Spleen (tissue), 11 donors: Measurements from ENCODE around the gene TNFRSF21. TPM values are rescaled to one million over a fixed set of nuclear protein-coding genes. Genes with fewer than 3 reads are reported as not detected.

Experiments used
- DNase-seq: peaks from one replicate; pipeline ENCODE4 v3.0.0-alpha.2; 2020
- H3K27ac ChIP-seq, 8 donors: fragments of 200-600 bp; sonication (generic) in 7 of 8; 1 replicate in 4 of 8; 2 replicates in 4 of 8; pipeline versions ENCODE4 v1.5.0 to v1.8.0; 2016 to 2021; ENCODE audit warnings: inconsistent platforms in 4 of 8, mild to moderate bottlenecking in 4 of 8, moderate library complexity in 1 of 8
- H3K27me3 ChIP-seq, 7 donors: fragments of 200-600 bp; sonication (generic) in 6 of 7; replicated peaks in 1 of 7; 1 replicate in 4 of 7; 2 replicates in 3 of 7; pipeline versions ENCODE4 v1.5.0 to v1.8.0; 2016 to 2021; ENCODE audit warnings: inconsistent platforms in 3 of 7, mild to moderate bottlenecking in 1 of 7
- H3K36me3 ChIP-seq, 6 donors: fragments of 200-600 bp; sonication (generic) in 5 of 6; 1 replicate in 4 of 6; 2 replicates in 2 of 6; pipeline versions ENCODE4 v1.5.0 to v1.8.0; 2016 to 2021; ENCODE audit warnings: inconsistent platforms in 2 of 6
- H3K4me1 ChIP-seq, 6 donors: fragments of 200-600 bp; sonication (generic) in 5 of 6; 1 replicate in 3 of 6; 2 replicates in 3 of 6; pipeline versions ENCODE4 v1.5.0 to v1.8.0; 2016 to 2021; ENCODE audit warnings: inconsistent platforms in 3 of 6
- H3K4me3 ChIP-seq, 8 donors: fragments of 200-600 bp; sonication (generic) in 7 of 8; 1 replicate in 4 of 8; 2 replicates in 4 of 8; pipeline versions ENCODE4 v1.5.0 to v1.8.0; 2016 to 2021; ENCODE audit warnings: inconsistent platforms in 4 of 8, mild to moderate bottlenecking in 4 of 8, moderate library complexity in 2 of 8
- H3K9me3 ChIP-seq, 8 donors: fragments of 200-600 bp; sonication (generic) in 7 of 8; 1 replicate in 4 of 8; 2 replicates in 4 of 8; pipeline versions ENCODE4 v1.5.0 to v1.8.0; 2016 to 2021; ENCODE audit warnings: inconsistent platforms in 4 of 8
- CTCF ChIP-seq, 11 experiments: fragments of 200-600 bp in 7 of 11; fragments of 450-650 bp in 4 of 11; sonication (generic) in 4 of 11; IDR thresholded peaks in 8 of 11; conservative IDR thresholded peaks in 3 of 11; 1 replicate in 7 of 11; 2 replicates in 4 of 11; pipeline versions ENCODE4 v1.4.0 to v1.8.0; 2016 to 2021; ENCODE audit warnings: antibody characterized with exemption in 11 of 11, inconsistent platforms in 4 of 11, mild to moderate bottlenecking in 1 of 11
- POLR2A ChIP-seq, 3 donors: fragments of 450-650 bp; IDR thresholded peaks; one replicate each; pipeline ENCODE4 v1.5.1; 2017; ENCODE audit warnings: antibody characterized with exemption in 3 of 3, mild to moderate bottlenecking in 1 of 3
- POLR2AphosphoS5 ChIP-seq, 3 donors: sonication (generic); formaldehyde crosslinking; IDR thresholded peaks; one replicate each; pipeline ENCODE4 v1.5.1; 2017; ENCODE audit warnings: antibody characterized with exemption in 3 of 3
- WGBS, 5 donors: extraction: QIAGEN DNeasy Blood & Tissue Kit in 3 of 5; methylation state at CpG; one replicate each; pipeline versions ENCODE4 v1.1.5 to v1.1.7; 2013 to 2018; 5-methylcytosine and 5-hydroxymethylcytosine counted together
- intact Hi-C: fragments of 100-400 bp; cut with DNase I; formaldehyde crosslinking; loops from one replicate; pipeline ENCODE4 v1.15.0; 2023; ENCODE audit warnings: low total_unique reads
- polyA plus RNA-seq, 3 donors: library from polyadenylated mRNA; stranded (reverse); fragments of 200-250 nt; gene quantifications; one replicate each; pipeline ENCODE4 v1.2.1, GENCODE V29; 2013
- total RNA-seq, 7 donors: library from RNA; depleted of rRNA in 3 of 7; stranded (reverse); fragments of >200 nt in 3 of 7; fragmentation: NEBNext Ultra II Directional in 4 of 7; extraction: Animal tissue kit (Norgen Biotek cat#: 25700) in 4 of 7; gene quantifications; one replicate each; pipeline versions ENCODE4 v1.1.0 to v1.2.1, GENCODE V29; 2016 to 2021
- donor health status: healthy with polysubstance abuse.
- donor health status: DM: no; HTN: no; CAD: no; lungs with moderate emphysema.
- donor health status: DM: no; HTN: no; CAD: no.
- donor health status: Bipolar disorder and iron deficiency.
- donor health status: healthy.
- donor health status: DM: no; HTN: no; CAD: no.
- donor health status: DM: yes; HTN: yes; CAD: no.

TNFRSF21 gene
- total and polyA plus RNA-seq, 10 donors: 3.3 to 40.4 (median 23.0) TPM

GRCh38 chr6:47268572-47269187 is 41.0 kb downstream of the TNFRSF21 start:
- intact Hi-C loops: no loop called here
- no peak for DNase-seq
- Histone ChIP-seq H3K9me3 (no peaks in the 10 kb centered on the region), H3K4me3 (no peak overlapping the region), H3K36me3 (no peaks in the 10 kb centered on the region), H3K27me3 (no peaks in the 10 kb centered on the region), H3K4me1 (no peaks in the 10 kb centered on the region), H3K27ac (no peak overlapping the region)
- 80 to 97% (median 84%) methylated on average over 5 of the region's 5 CpGs for WGBS, 5 donors
- TF ChIP-seq POLR2AphosphoS5 (IDR thresholded peaks at IDR 0.05) (no peak), POLR2A (IDR thresholded peaks at IDR 0.05) (no peak), CTCF (IDR thresholded peaks at IDR 0.05 in 8 of 11, conservative IDR thresholded peaks at IDR 0.05 in 3 of 11) (no peak)

- 84 to 97% (median 95%) methylated on average over 6 of the region's 6 CpGs for WGBS, 5 donors
Observed at GRCh38 chr6:47267301-47267700, 42.4 kb downstream of the TNFRSF21 start.

GRCh38 chr6:47265971-47266370 is 43.7 kb downstream of the TNFRSF21 start:
- Histone ChIP-seq H3K4me3 (no peak overlapping the region), H3K27me3 (no peaks in the 10 kb centered on the region), H3K27ac (no peak overlapping the region), H3K36me3 (no peaks in the 10 kb centered on the region), H3K4me1 (no peaks in the 10 kb centered on the region), H3K9me3 (no peaks in the 10 kb centered on the region)
- 71 to 88% (median 83%) methylated on average over 2 of the region's 2 CpGs for WGBS, 5 donors
- intact Hi-C loops: no loop called here
- TF ChIP-seq CTCF (IDR thresholded peaks at IDR 0.05 in 8 of 11, conservative IDR thresholded peaks at IDR 0.05 in 3 of 11): no peak
- no peak for TF ChIP-seq POLR2AphosphoS5 (IDR thresholded peaks at IDR 0.05)
- no peak for TF ChIP-seq POLR2A (IDR thresholded peaks at IDR 0.05)
- no peak for DNase-seq

More at GRCh38 chr6:47267301-47267700, 42.4 kb downstream of the TNFRSF21 start:
- Histone ChIP-seq H3K27me3 (no peaks in the 10 kb centered on the region), H3K4me3 (no peak overlapping the region), H3K4me1 (no peaks in the 10 kb centered on the region), H3K27ac (no peak overlapping the region), H3K9me3 (no peaks in the 10 kb centered on the region), H3K36me3 (no peaks in the 10 kb centered on the region)
- no peak for TF ChIP-seq POLR2A (IDR thresholded peaks at IDR 0.05)
- TF ChIP-seq POLR2AphosphoS5 (IDR thresholded peaks at IDR 0.05): no peak
- no peak for TF ChIP-seq CTCF (IDR thresholded peaks at IDR 0.05 in 8 of 11, conservative IDR thresholded peaks at IDR 0.05 in 3 of 11)
- intact Hi-C loops: no loop called here
- DNase-seq: no peak

- WGBS, 5 donors: 73 to 90% (median 80%) methylated on average over 3 of the region's 3 CpGs
- intact Hi-C loops: no loop called here
- Histone ChIP-seq H3K27me3 (no peaks in the 10 kb centered on the region), H3K9me3 (no peaks in the 10 kb centered on the region), H3K27ac (no peak overlapping the region), H3K36me3 (no peaks in the 10 kb centered on the region), H3K4me3 (no peak overlapping the region), H3K4me1 (no peaks in the 10 kb centered on the region)
- TF ChIP-seq CTCF (IDR thresholded peaks at IDR 0.05 in 8 of 11, conservative IDR thresholded peaks at IDR 0.05 in 3 of 11) (no peak), POLR2A (IDR thresholded peaks at IDR 0.05) (no peak), POLR2AphosphoS5 (IDR thresholded peaks at IDR 0.05) (no peak)
- DNase-seq: no peak
Observed at GRCh38 chr6:47264775-47265184, 44.9 kb downstream of the TNFRSF21 start.
